OCI-LY1 (cell line): ENCODE results near the gene SPATA17.

ENCODE experiments used
- H2AFZ ChIP-seq: fragments of 200-600 bp; sonication (generic), shearing (Covaris generic); 2 replicates; pipeline ENCODE4 v1.6.0; 2014; ENCODE audit warnings: antibody characterized with exemption, mild to moderate bottlenecking, low read length
- H3F3A ChIP-seq: fragments of 200-600 bp; sonication (generic), shearing (Covaris generic); 2 replicates; pipeline ENCODE4 v1.6.0; 2014; ENCODE audit warnings: mild to moderate bottlenecking, antibody characterized with exemption, low read length, moderate library complexity; ENCODE audit not compliant: insufficient read depth
- H3K27ac ChIP-seq: fragments of 200-600 bp; sonication (generic); 2 replicates; pipeline ENCODE4 v1.5.1; 2014; ENCODE audit warnings: low read length, mixed run types, mild to moderate bottlenecking, low read depth; ENCODE audit not compliant: poor library complexity, severe bottlenecking
- H3K27me3 ChIP-seq: fragments of 200-600 bp; sonication (generic); 2 replicates; pipeline ENCODE4 v1.6.0; 2014; ENCODE audit warnings: antibody characterized with exemption, mild to moderate bottlenecking, low read length, moderate library complexity; ENCODE audit not compliant: insufficient read depth
- H3K36me3 ChIP-seq: fragments of 200-600 bp; sonication (generic); 2 replicates; pipeline ENCODE4 v1.6.1; 2014; ENCODE audit warnings: mild to moderate bottlenecking, antibody characterized with exemption, low read length, moderate library complexity, mixed read lengths; ENCODE audit not compliant: insufficient read depth
- H3K4me1 ChIP-seq: fragments of 200-600 bp; sonication (generic); 2 replicates; pipeline ENCODE4 v1.5.1; 2014; ENCODE audit warnings: mild to moderate bottlenecking, low read length, moderate library complexity; ENCODE audit not compliant: insufficient read depth, severe bottlenecking
- H3K4me2 ChIP-seq: fragments of 200-600 bp; sonication (generic), shearing (Covaris generic); 2 replicates; pipeline ENCODE4 v1.6.1; 2014; ENCODE audit warnings: low read length
- H3K4me3 ChIP-seq: fragments of 200-600 bp; sonication (generic); 2 replicates; pipeline ENCODE4 v1.5.1; 2014; ENCODE audit warnings: low read length, low read depth, mild to moderate bottlenecking, mixed read lengths; ENCODE audit not compliant: poor library complexity, severe bottlenecking
- H3K79me2 ChIP-seq: fragments of 200-600 bp; shearing (Covaris generic); 2 replicates; pipeline ENCODE4 v1.6.1; 2016; ENCODE audit warnings: mixed run types, low read length, mixed read lengths; ENCODE audit not compliant: insufficient read depth
- H3K9ac ChIP-seq: fragments of 200-600 bp; sonication (generic), shearing (Covaris generic); 2 replicates; pipeline ENCODE4 v1.6.1; 2014; ENCODE audit warnings: mild to moderate bottlenecking, low read length, mixed read lengths
- H3K9me2 ChIP-seq: fragments of 200-600 bp; sonication (generic), shearing (Covaris generic); 2 replicates; pipeline ENCODE4 v1.6.1; 2014; ENCODE audit warnings: low read depth, mild to moderate bottlenecking, low read length, mixed read lengths
- H3K9me3 ChIP-seq: fragments of 200-600 bp; shearing (Covaris generic); 2 replicates; pipeline ENCODE4 v1.6.1; 2014; ENCODE audit warnings: low read length, mixed read lengths
- H4K20me1 ChIP-seq: fragments of 200-600 bp; sonication (generic), shearing (Covaris generic); 2 replicates; pipeline ENCODE4 v1.6.0; 2016; ENCODE audit warnings: mild to moderate bottlenecking, low read length; ENCODE audit not compliant: insufficient read depth
- EZH2 ChIP-seq: fragments of 200-600 bp; sonication (generic), shearing (Covaris generic); IDR thresholded peaks from 2 replicates; pipeline ENCODE4 v1.8.0; 2017; ENCODE audit warnings: borderline replicate concordance, mixed run types, mild to moderate bottlenecking, antibody characterized with exemption, low read length, moderate library complexity, mixed read lengths
- TF ChIP-seq, protein P1 (sequence below): fragments of 200-600 bp; sonication (generic), shearing (Covaris generic); IDR thresholded peaks from 2 replicates; pipeline ENCODE4 v1.5.1; 2017; ENCODE audit warnings: mild to moderate bottlenecking, antibody characterized with exemption, low read length, moderate library complexity, mixed read lengths

The SPATA17 gene

DNA sequence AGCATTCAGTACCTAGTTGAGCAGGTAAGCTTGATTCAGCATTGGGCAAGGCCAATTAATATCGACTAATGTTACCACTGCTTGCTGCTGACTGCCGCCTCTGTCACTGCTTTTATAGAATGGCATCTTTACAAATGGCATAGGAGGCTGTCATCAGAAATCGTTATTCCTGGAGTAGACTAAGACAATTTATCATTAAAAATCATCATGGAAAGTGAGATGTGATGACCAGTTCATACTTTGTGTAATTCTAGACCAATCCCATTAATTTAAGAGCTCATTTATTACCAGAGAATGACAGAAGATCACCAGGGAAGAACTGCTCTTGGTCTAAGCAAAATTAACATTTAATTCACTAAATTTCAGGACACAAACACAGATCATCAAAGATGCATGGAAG lies 254.0 kb downstream of the SPATA17 start:
- Histone ChIP-seq H3K9me3 (no peaks in the 10 kb centered on the region), H2AFZ (no peak overlapping the region), H3K79me2 (no peaks in the 10 kb centered on the region), H3K4me2 (no peak overlapping the region), H3K4me3 (no peak overlapping the region), H3K9me2 (no peaks in the 10 kb centered on the region), H3K9ac (no peak overlapping the region), H3F3A (no peaks in the 10 kb centered on the region), H3K4me1 (no peaks in the 10 kb centered on the region), H3K27ac (no peak overlapping the region), H3K27me3 (no peaks in the 10 kb centered on the region), H4K20me1 (no peaks in the 10 kb centered on the region), H3K36me3 (no peaks in the 10 kb centered on the region)
- TF ChIP-seq EZH2 = no peak
- TF ChIP-seq, protein P1, sequence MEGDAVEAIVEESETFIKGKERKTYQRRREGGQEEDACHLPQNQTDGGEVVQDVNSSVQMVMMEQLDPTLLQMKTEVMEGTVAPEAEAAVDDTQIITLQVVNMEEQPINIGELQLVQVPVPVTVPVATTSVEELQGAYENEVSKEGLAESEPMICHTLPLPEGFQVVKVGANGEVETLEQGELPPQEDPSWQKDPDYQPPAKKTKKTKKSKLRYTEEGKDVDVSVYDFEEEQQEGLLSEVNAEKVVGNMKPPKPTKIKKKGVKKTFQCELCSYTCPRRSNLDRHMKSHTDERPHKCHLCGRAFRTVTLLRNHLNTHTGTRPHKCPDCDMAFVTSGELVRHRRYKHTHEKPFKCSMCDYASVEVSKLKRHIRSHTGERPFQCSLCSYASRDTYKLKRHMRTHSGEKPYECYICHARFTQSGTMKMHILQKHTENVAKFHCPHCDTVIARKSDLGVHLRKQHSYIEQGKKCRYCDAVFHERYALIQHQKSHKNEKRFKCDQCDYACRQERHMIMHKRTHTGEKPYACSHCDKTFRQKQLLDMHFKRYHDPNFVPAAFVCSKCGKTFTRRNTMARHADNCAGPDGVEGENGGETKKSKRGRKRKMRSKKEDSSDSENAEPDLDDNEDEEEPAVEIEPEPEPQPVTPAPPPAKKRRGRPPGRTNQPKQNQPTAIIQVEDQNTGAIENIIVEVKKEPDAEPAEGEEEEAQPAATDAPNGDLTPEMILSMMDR = no peak

DNA sequence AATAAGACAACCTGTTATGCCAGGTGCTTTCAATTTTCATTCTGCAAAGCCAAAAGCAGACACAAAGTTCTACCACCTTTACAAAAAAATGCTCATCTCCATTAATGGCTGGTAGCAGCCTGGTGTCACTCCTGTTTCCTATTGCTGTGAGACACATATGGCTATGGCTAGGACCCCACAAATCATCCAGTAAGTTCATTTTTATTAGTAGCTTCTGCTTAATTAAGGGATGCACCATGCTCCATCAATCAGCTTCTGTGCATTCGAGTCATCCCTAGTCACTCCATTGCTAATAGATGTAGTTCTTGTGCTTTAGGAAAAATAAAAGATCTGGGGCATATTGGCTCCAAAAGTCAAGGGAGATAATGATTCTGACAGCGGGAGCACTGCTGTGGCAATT lies 257.2 kb downstream of the SPATA17 start:
- Histone ChIP-seq H4K20me1 (no peaks in the 10 kb centered on the region), H3K4me3 (no peak overlapping the region), H3F3A (no peaks in the 10 kb centered on the region), H3K9ac (no peak overlapping the region), H3K27me3 (no peaks in the 10 kb centered on the region), H3K9me3 (no peaks in the 10 kb centered on the region), H3K9me2 (no peaks in the 10 kb centered on the region), H3K79me2 (no peaks in the 10 kb centered on the region), H3K4me1 (no peaks in the 10 kb centered on the region), H3K36me3 (no peaks in the 10 kb centered on the region), H3K27ac (no peak overlapping the region), H3K4me2 (no peak overlapping the region), H2AFZ (no peak overlapping the region)
- TF ChIP-seq, protein P1 = no peak
- TF ChIP-seq EZH2 = no peak

DNA sequence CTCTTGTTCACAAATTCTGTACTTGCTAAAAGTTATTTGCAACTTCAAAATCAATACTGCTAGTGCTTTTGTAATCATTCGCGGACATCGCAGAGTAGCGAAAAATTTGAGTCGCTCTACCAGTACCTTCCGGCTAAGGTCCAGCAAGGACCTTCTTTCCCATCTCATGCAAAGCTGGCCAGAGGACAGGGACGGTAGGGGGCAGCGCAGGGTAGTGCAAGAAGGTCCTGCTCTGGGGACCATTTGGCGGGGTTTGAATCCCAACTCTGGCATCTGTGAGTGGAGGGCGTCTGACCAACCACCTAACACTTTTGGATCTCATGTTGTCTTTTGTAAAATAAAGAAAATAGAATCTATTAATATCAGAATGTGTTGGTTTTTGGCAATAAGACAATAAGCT lies 258.3 kb downstream of the SPATA17 start:
- Histone ChIP-seq H3K4me1 (no peaks in the 10 kb centered on the region), H3K9me3 (no peaks in the 10 kb centered on the region), H3K9me2 (no peaks in the 10 kb centered on the region), H3K27me3 (no peaks in the 10 kb centered on the region), H3K9ac (no peak overlapping the region), H3F3A (no peaks in the 10 kb centered on the region), H3K4me2 (no peak overlapping the region), H4K20me1 (no peaks in the 10 kb centered on the region), H3K4me3 (no peak overlapping the region), H3K27ac (no peak overlapping the region), H3K79me2 (no peaks in the 10 kb centered on the region), H2AFZ (no peak overlapping the region), H3K36me3 (no peaks in the 10 kb centered on the region)
- no peak for TF ChIP-seq EZH2
- TF ChIP-seq, protein P1 = peak; percentile 18; the same call in 1 of the 2 replicates
